Effector memory CD8-positive, alpha-beta T cell (primary cell): ENCODE results near the gene NPR2.

Experiments used
- ATAC-seq: fragments of 150-1000 bp; cut with Tn5 transposase; replicated peaks from 2 replicates; pipeline ENCODE4 v1.10.0; 2021; ENCODE audit warnings: mild to moderate bottlenecking, moderate library complexity
- DNase-seq, 3 experiments: peaks; one replicate each; pipeline ENCODE4 v3.0.0; 2021
- H3K27ac Mint-ChIP-seq, 2 donors: one replicate each; pipeline ENCODE4 v1.8.0; 2022; ENCODE audit warnings: mild to moderate bottlenecking in 2 of 2, mixed read lengths in 2 of 2, moderate library complexity in 2 of 2
- H3K27me3 Mint-ChIP-seq, 2 donors: one replicate each; pipeline ENCODE4 v1.8.0; 2022; ENCODE audit warnings: mixed read lengths in 2 of 2
- H3K36me3 Mint-ChIP-seq: one replicate; pipeline ENCODE4 v1.8.0; 2022; ENCODE audit warnings: mild to moderate bottlenecking, moderate library complexity, mixed read lengths; ENCODE audit not compliant: insufficient read depth
- H3K4me1 Mint-ChIP-seq, 2 donors: one replicate each; pipeline ENCODE4 v1.8.0; 2022; ENCODE audit warnings: low read depth in 2 of 2, mixed read lengths in 2 of 2
- H3K4me3 Mint-ChIP-seq, 2 donors: one replicate each; pipeline ENCODE4 v1.8.0; 2022; ENCODE audit warnings: mild to moderate bottlenecking in 2 of 2, mixed read lengths in 2 of 2, moderate library complexity in 2 of 2
- H3K9me3 Mint-ChIP-seq, 2 donors: one replicate each; pipeline ENCODE4 v1.8.0; 2022; ENCODE audit warnings: mixed read lengths in 2 of 2

The NPR2 gene

GRCh38 chr9:35755071-35755470 is 36.3 kb upstream of the NPR2 start:
- H3K27me3 Mint-ChIP-seq, result no peaks in the 10 kb centered on the region
- no peaks in the 10 kb centered on the region for H3K9me3 Mint-ChIP-seq
- ATAC-seq (no peak), DNase-seq (no peak)
- H3K4me3 Mint-ChIP-seq, result no peak overlapping the region
- no peak overlapping the region for H3K27ac Mint-ChIP-seq
- peaks cover 14% of the 10 kb centered on the region for H3K36me3 Mint-ChIP-seq
- H3K4me1 Mint-ChIP-seq, result peaks cover 28 to 34% of the 10 kb centered on the region in 2 donors

GRCh38 chr9:35756275-35757225 is 34.8 kb upstream of the NPR2 start:
- H3K4me1 Mint-ChIP-seq, result peaks cover 22 to 40% of the 10 kb centered on the region in 2 donors
- peak; percentile 90 for ATAC-seq
- peaks cover 14% of the 10 kb centered on the region for H3K36me3 Mint-ChIP-seq
- peak overlapping the region; percentile 93 to 96 for H3K27ac Mint-ChIP-seq
- no peaks in the 10 kb centered on the region for H3K27me3 Mint-ChIP-seq
- H3K4me3 Mint-ChIP-seq, result peak overlapping the region; percentile 91 to 99
- H3K9me3 Mint-ChIP-seq, result no peaks in the 10 kb centered on the region
- DNase-seq, result peak; percentile 64 to 75 (median 71)

DNA sequence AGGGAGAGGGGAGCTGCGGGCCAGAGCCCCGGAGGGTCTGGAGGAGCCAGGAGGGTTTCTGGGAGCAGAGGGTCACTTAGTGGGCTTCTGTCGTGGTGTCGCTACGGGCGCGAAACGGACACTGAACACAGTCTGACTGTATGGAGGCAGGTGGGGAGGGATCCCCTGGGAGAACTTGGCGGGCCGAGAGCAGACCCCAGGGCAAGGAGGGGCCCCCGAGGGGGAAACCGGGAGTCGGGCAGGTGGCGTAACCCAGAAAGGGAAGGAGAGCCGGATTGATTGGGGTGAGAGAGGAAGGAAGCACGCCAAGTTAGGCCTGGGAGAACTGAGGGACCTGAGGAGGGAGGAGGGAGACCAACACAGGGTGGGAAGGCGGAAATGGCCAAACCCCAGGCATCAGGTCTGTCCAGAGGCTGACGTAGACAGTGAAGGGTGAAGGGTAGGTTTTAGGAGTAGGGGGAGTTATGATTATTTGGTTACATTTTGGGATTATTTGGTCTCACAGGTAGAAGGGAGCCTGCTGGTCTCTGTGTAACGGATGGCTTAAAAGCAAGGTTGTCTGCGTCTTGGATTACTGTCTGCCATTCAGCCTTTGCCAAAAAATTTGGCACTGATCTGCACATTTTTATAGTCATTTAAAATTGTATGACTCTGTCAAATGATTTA is 34.0 kb upstream of the NPR2 start:
- DNase-seq, result no peak
- peak overlapping the region; percentile 93 to 96 for H3K27ac Mint-ChIP-seq
- peaks cover 22 to 40% of the 10 kb centered on the region in 2 donors for H3K4me1 Mint-ChIP-seq
- peak; percentile 6 for ATAC-seq
- H3K9me3 Mint-ChIP-seq, result no peaks in the 10 kb centered on the region
- no peaks in the 10 kb centered on the region for H3K27me3 Mint-ChIP-seq
- peaks cover 13% of the 10 kb centered on the region for H3K36me3 Mint-ChIP-seq
- H3K4me3 Mint-ChIP-seq, result peak overlapping the region; percentile 91 to 99

DNA sequence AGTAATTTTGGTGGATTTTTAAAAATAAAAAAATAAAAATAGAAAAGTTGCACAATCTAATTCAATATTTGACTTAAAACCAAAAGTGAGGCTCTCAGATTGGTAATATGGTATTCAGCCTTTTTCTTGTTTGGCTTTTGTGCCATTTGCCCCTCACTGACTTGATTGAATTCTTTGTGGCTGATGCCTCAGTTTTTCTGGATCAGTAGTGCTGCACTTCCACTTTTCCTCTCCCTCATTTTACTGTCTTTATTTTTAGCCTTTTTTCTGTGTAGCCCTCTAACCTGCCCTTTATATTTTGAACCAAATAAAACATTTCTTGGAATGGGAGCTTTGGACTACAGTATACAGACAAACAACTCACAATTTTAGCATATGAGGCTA is 33.5 kb upstream of the NPR2 start:
- peak overlapping the region; percentile 91 to 99 for H3K4me3 Mint-ChIP-seq
- H3K9me3 Mint-ChIP-seq, result no peaks in the 10 kb centered on the region
- peaks cover 8% of the 10 kb centered on the region for H3K36me3 Mint-ChIP-seq
- H3K27me3 Mint-ChIP-seq, result no peaks in the 10 kb centered on the region
- ATAC-seq, result no peak
- DNase-seq, result no peak
- peaks cover 22 to 40% of the 10 kb centered on the region in 2 donors for H3K4me1 Mint-ChIP-seq
- H3K27ac Mint-ChIP-seq, result peak overlapping the region; percentile 93 to 96

- Mint-ChIP-seq H3K27me3 (no peaks in the 10 kb centered on the region), H3K27ac (peak overlapping the region in 1 of 2 donors; percentile 96), H3K36me3 (peaks cover 7% of the 10 kb centered on the region), H3K9me3 (no peaks in the 10 kb centered on the region), H3K4me1 (peaks cover 24 to 40% of the 10 kb centered on the region in 2 donors), H3K4me3 (no peak overlapping the region)
- ATAC-seq (no peak), DNase-seq (no peak)
These were observed 32.8 kb upstream of the NPR2 start for GRCh38 chr9:35758475-35759050.

- Mint-ChIP-seq H3K9me3 (no peaks in the 10 kb centered on the region), H3K36me3 (peaks cover 9% of the 10 kb centered on the region), H3K27ac (no peak overlapping the region), H3K4me1 (peaks cover 22 to 40% of the 10 kb centered on the region in 2 donors), H3K27me3 (no peaks in the 10 kb centered on the region), H3K4me3 (peak overlapping the region in 1 of 2 donors; percentile 11)
- DNase-seq, result no peak
- no peak for ATAC-seq
These were observed 31.6 kb upstream of the NPR2 start for GRCh38 chr9:35759795-35760194.

DNA sequence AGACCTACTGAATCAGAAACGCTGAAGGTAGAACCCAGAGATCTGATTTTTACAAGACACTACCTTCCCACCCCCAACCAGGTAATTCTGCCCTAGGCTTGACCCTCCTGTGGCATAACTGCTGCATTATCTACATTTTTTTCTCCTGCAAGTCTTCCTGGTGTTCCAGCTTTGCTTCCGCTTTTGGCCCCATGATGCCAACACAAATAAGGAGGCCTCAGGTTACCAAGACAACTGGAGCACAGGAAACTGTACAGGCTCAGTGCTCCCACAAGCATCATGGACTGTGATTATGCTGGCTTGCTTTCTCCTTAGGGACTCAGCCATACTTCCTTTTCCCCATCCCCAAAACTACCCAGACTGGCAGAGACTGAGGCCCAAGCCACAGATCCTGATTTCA is 30.7 kb upstream of the NPR2 start:
- Mint-ChIP-seq H3K36me3 (peaks cover 9% of the 10 kb centered on the region), H3K27ac (peak overlapping the region in 1 of 2 donors; percentile 62), H3K9me3 (no peaks in the 10 kb centered on the region), H3K4me3 (no peak overlapping the region), H3K27me3 (no peaks in the 10 kb centered on the region), H3K4me1 (peaks cover 22 to 40% of the 10 kb centered on the region in 2 donors)
- DNase-seq (no peak), ATAC-seq (no peak)

GRCh38 chr9:35763181-35763580 is 28.2 kb upstream of the NPR2 start:
- H3K27ac Mint-ChIP-seq, result no peak overlapping the region
- H3K4me3 Mint-ChIP-seq, result no peak overlapping the region
- no peaks in the 10 kb centered on the region for H3K9me3 Mint-ChIP-seq
- DNase-seq (no peak), ATAC-seq (no peak)
- peaks cover 9 to 22% of the 10 kb centered on the region in 2 donors for H3K4me1 Mint-ChIP-seq
- H3K36me3 Mint-ChIP-seq, result peaks cover 3% of the 10 kb centered on the region
- no peaks in the 10 kb centered on the region for H3K27me3 Mint-ChIP-seq

GRCh38 chr9:35763803-35764202 is 27.6 kb upstream of the NPR2 start:
- Mint-ChIP-seq H3K4me1 (peaks cover 6 to 18% of the 10 kb centered on the region in 2 donors), H3K27me3 (no peaks in the 10 kb centered on the region), H3K4me3 (no peak overlapping the region), H3K27ac (no peak overlapping the region), H3K36me3 (peaks cover 3% of the 10 kb centered on the region), H3K9me3 (no peaks in the 10 kb centered on the region)
- ATAC-seq (no peak), DNase-seq (no peak)

DNA sequence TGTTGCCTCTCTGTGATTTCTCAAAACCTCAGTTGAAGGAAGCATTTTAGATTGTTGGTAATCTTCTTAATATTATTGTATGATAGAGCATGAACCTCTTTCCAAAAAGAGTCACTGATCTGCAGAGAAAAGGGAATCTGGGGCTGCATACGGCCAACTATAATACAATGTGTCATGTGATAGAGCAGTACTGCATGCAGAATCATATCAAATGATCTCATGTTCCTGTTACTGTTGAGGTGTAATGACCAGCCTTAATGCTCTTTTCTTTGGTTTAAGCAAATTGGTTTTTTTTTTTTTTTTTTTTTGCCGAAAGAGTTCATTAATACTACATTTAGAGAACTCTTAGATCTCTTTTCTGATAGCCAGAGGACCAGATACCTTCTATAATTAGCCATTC is 24.4 kb upstream of the NPR2 start:
- Mint-ChIP-seq H3K4me3 (no peak overlapping the region), H3K9me3 (no peaks in the 10 kb centered on the region), H3K27ac (no peak overlapping the region), H3K27me3 (no peaks in the 10 kb centered on the region), H3K36me3 (peaks cover 3% of the 10 kb centered on the region), H3K4me1 (peaks cover 0 to 3% of the 10 kb centered on the region in 2 donors)
- DNase-seq, result no peak
- no peak for ATAC-seq

DNA sequence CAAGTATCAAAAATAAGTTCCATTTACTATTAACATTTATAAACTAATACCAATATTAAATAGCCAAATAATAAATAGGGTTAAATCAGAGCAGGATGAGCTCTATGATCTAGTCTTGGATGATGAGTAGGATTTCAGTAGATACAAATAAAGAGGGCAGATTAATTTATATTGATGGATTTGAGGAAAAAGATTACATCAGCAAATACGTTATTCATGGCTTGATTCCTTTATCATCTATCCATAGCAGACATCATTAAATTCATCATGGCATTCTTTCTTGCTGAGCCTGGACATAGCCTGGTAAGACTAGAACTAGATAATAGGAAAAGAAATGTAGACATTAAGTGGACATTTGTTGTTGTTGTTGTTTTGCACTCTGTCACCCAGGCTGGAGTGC is 23.9 kb upstream of the NPR2 start:
- peaks cover 0 to 3% of the 10 kb centered on the region in 2 donors for H3K4me1 Mint-ChIP-seq
- no peaks in the 10 kb centered on the region for H3K9me3 Mint-ChIP-seq
- DNase-seq (no peak), ATAC-seq (no peak)
- H3K27ac Mint-ChIP-seq, result no peak overlapping the region
- no peaks in the 10 kb centered on the region for H3K27me3 Mint-ChIP-seq
- H3K36me3 Mint-ChIP-seq, result peaks cover 3% of the 10 kb centered on the region
- H3K4me3 Mint-ChIP-seq, result no peak overlapping the region

DNA sequence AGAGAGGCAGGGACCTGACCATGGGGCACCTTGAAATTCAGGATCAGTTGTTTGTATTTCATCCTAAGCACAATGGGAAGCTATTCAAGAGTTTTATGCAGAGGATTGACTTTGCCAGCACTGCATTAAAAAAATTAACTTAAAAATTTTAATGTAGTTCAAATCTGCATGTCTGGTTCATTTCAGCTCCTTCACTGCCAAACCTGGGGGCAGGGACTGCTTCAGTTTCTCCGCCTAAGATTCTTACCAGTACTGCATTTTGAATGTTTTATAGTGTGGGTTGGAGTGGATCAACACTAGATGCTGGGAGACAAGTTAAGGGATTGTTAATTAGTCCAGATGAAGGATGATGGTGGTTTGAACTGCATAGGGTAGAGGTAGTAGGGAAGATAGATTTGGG is 21.6 kb upstream of the NPR2 start:
- no peaks in the 10 kb centered on the region for H3K4me1 Mint-ChIP-seq
- no peak for ATAC-seq
- no peaks in the 10 kb centered on the region for H3K9me3 Mint-ChIP-seq
- H3K27me3 Mint-ChIP-seq, result no peaks in the 10 kb centered on the region
- H3K36me3 Mint-ChIP-seq, result no peaks in the 10 kb centered on the region
- no peak overlapping the region for H3K4me3 Mint-ChIP-seq
- no peak for DNase-seq
- H3K27ac Mint-ChIP-seq, result no peak overlapping the region

DNA sequence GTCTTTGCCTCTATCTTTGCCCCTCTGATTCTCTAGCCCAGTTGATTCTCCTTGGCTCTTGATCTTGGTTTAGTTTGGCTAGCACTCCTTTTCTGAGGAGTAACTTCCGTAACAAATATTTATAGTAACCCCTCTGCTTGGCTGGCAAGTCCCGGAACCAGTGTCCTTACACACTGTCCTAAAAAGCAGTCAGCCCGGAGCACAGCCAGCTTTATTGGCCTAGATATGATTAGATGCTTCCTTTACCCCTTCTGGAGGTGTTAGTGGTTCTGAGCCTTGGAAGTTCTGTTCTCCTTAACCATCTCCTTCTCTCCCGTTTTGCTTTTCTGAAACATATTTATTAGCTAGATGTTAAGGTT is 20.3 kb upstream of the NPR2 start:
- Mint-ChIP-seq H3K9me3 (no peaks in the 10 kb centered on the region), H3K27me3 (no peaks in the 10 kb centered on the region), H3K4me3 (no peak overlapping the region), H3K36me3 (no peaks in the 10 kb centered on the region), H3K27ac (no peak overlapping the region), H3K4me1 (no peaks in the 10 kb centered on the region)
- DNase-seq (no peak), ATAC-seq (no peak)
